Calu3 (cell line): Measurements from ENCODE around the gene ARID1B. TPM values are rescaled to one million over a fixed set of nuclear protein-coding genes. Genes with fewer than 3 reads are reported as not detected.

ENCODE experiments used
- BruUV-seq: library from RNA; stranded (reverse); fragments of 400-500 nt; replicated peaks from 2 replicates; lab custom pipeline; 2021; lab: Mats Ljungman, UMichigan
- CTCF ChIA-PET: fragments of 300-600 bp; sonication (Branson Sonifier 250); formaldehyde crosslinking; loops from one replicate; lab custom pipeline; 2022; ENCODE audit warnings: antibody characterized with exemption; lab: Charles Lee
- DNase-seq: peaks from one replicate; pipeline ENCODE4 v3.0.0; 2022
- H3K27ac Mint-ChIP-seq: one replicate; pipeline ENCODE4 v1.8.0; 2022; ENCODE audit warnings: mixed read lengths; ENCODE audit not compliant: unreplicated experiment
- H3K27me3 Mint-ChIP-seq: one replicate; pipeline ENCODE4 v1.8.0; 2022; ENCODE audit warnings: mixed read lengths; ENCODE audit not compliant: unreplicated experiment
- H3K36me3 Mint-ChIP-seq: one replicate; pipeline ENCODE4 v1.8.0; 2022; ENCODE audit warnings: mild to moderate bottlenecking, moderate library complexity, mixed read lengths; ENCODE audit not compliant: insufficient read depth, unreplicated experiment
- H3K4me1 Mint-ChIP-seq: one replicate; pipeline ENCODE4 v1.8.0; 2022; ENCODE audit warnings: mild to moderate bottlenecking, low read depth, mixed read lengths; ENCODE audit not compliant: unreplicated experiment
- H3K4me3 Mint-ChIP-seq: one replicate; pipeline ENCODE4 v1.8.0; 2022; ENCODE audit warnings: mild to moderate bottlenecking, low read depth, moderate library complexity, mixed read lengths; ENCODE audit not compliant: unreplicated experiment
- H3K9me3 Mint-ChIP-seq: one replicate; pipeline ENCODE4 v1.8.0; 2022; ENCODE audit warnings: low read depth, mixed read lengths; ENCODE audit not compliant: unreplicated experiment
- intact Hi-C: fragments of 100-400 bp; cut with micrococcal nuclease; formaldehyde crosslinking; loops from one replicate; pipeline ENCODE4 v1.10.0; 2022; ENCODE audit not compliant: unreplicated experiment
- total RNA-seq: library from RNA; stranded (reverse); gene quantifications from 2 replicates; pipeline ENCODE4 v1.2.3, GENCODE V29; 2022
- TF ChIP-seq, protein P1 (sequence below): fragments of 200-600 bp; IDR thresholded peaks from one replicate; pipeline ENCODE4 v1.8.0; 2022; ENCODE audit warnings: antibody characterized with exemption; ENCODE audit not compliant: unreplicated experiment

Gene ARID1B
- total RNA-seq, 1 experiment from 2014 or later, result 53.5 TPM

DNA sequence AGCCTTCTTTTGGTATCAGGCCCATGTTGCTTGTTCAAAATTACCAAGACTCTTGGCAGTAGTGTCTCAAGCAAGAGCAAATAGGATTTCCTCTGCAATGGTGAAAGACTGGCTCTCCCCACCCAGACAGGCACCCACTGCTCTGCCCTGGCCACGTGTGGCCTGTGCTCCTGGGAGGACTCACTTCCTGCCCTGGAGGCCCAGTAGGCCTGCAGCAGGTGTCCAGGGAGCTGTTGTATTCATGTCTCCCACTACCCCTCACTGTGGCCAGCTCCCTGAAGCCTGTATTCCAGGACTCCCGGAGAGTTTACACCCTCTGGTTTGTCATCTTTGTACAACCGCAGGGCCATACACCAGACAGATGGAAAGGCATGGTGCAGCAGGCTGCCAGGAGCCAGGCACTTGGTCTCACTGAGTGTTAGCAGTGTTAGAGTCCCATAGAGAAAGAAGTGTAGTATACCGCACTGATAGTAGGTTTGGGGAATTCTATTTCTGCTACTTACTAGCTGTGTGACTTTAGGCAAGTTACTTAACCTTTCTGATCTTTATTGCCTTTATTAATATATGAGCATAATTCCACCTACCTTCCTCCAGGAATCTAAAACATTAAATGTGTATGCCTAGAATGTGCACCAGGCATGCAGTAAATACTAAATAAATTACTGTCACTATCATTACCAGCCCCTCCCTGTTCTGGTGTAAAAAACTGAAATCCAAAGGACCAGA lies 386.4 kb downstream of the ARID1B start:
- BruUV-seq, result no TSS peak
- TF ChIP-seq, protein P1, sequence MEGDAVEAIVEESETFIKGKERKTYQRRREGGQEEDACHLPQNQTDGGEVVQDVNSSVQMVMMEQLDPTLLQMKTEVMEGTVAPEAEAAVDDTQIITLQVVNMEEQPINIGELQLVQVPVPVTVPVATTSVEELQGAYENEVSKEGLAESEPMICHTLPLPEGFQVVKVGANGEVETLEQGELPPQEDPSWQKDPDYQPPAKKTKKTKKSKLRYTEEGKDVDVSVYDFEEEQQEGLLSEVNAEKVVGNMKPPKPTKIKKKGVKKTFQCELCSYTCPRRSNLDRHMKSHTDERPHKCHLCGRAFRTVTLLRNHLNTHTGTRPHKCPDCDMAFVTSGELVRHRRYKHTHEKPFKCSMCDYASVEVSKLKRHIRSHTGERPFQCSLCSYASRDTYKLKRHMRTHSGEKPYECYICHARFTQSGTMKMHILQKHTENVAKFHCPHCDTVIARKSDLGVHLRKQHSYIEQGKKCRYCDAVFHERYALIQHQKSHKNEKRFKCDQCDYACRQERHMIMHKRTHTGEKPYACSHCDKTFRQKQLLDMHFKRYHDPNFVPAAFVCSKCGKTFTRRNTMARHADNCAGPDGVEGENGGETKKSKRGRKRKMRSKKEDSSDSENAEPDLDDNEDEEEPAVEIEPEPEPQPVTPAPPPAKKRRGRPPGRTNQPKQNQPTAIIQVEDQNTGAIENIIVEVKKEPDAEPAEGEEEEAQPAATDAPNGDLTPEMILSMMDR, result no peak
- Mint-ChIP-seq H3K27me3 (no peaks in the 10 kb centered on the region), H3K9me3 (no peaks in the 10 kb centered on the region), H3K27ac (no peak overlapping the region), H3K4me3 (no peak overlapping the region), H3K4me1 (no peaks in the 10 kb centered on the region), H3K36me3 (no peaks in the 10 kb centered on the region)
- no peak for DNase-seq
- CTCF ChIA-PET, result no interaction called here
- intact Hi-C loops, result no loop called here

DNA sequence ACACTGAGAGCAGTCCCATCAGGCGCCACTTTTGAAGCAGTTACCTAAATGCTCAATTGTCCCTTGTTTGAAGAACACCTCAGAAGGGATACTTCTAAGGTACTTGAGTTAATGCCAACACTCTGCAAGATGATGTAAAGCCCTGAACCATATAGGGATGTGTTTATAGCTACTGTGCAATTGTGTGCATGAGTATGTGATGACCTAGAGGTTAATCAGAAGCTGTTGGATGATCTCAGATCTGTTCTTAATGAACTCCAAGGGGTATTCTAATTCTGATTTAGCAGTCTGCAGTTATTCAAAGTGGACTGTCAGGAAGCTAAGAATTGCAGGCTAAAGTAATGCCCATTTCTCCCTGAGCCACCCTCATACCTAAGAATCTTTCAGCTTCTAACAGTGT lies 387.8 kb downstream of the ARID1B start:
- BruUV-seq, result no TSS peak
- CTCF ChIA-PET, result interaction anchor here (0.7 kb wide), 1 partner anchor 1867 kb away, joined by 4 read pairs; no protein-coding TSS in a partner anchor

DNA sequence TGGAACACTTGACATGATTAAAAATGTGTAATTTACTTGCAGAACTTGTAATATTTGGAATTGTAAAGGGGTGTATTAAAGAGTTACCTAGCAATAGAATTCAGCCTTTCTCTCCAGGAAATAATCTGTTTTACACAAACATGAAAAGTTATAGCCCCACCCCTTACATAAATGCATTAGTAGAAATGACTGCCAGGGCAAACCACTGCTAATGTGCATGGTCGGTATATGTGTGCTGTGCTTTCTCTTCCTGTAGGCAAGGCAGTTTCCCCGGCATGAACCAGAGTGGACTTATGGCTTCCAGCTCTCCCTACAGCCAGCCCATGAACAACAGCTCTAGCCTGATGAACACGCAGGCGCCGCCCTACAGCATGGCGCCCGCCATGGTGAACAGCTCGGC lies 389.6 kb downstream of the ARID1B start:
- BruUV-seq, result no TSS peak
- no peak overlapping the region for H3K4me3 Mint-ChIP-seq
- H3K36me3 Mint-ChIP-seq, result no peaks in the 10 kb centered on the region
- intact Hi-C loops, result no loop called here
- DNase-seq, result no peak
- no peak overlapping the region for H3K27ac Mint-ChIP-seq
- no peaks in the 10 kb centered on the region for H3K27me3 Mint-ChIP-seq
- CTCF ChIA-PET, result no interaction called here
- H3K9me3 Mint-ChIP-seq, result no peaks in the 10 kb centered on the region
- TF ChIP-seq, protein P1, result no peak
- no peaks in the 10 kb centered on the region for H3K4me1 Mint-ChIP-seq

More for the DNA sequence above, 387.8 kb downstream of the ARID1B start:
- TF ChIP-seq, protein P1, result no peak
- H3K27ac Mint-ChIP-seq, result no peak overlapping the region
- DNase-seq, result no peak
- H3K9me3 Mint-ChIP-seq, result no peaks in the 10 kb centered on the region
- no peaks in the 10 kb centered on the region for H3K36me3 Mint-ChIP-seq
- no peaks in the 10 kb centered on the region for H3K4me1 Mint-ChIP-seq
- intact Hi-C loops, result no loop called here
- H3K4me3 Mint-ChIP-seq, result no peak overlapping the region
- H3K27me3 Mint-ChIP-seq, result no peaks in the 10 kb centered on the region

DNA sequence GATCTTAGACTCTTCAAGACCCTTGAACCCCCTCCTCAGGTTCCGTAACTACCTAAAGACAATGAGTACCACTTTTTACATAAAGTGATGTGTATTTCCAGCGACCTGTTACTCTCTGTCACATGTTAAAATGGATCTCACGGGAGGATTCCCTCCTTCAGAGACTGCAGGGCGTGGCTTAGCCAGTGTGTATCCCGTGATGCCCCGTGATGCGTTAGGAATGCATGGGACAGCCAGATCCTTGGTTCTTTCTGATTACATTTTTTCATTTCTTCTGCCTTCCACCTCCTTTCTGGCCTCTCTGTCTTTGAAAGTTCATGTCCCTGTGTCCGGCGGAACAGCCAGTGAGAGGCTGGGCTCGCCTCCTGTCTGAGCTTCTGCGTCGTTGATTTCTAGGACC lies 390.7 kb downstream of the ARID1B start:
- Mint-ChIP-seq H3K36me3 (no peaks in the 10 kb centered on the region), H3K9me3 (no peaks in the 10 kb centered on the region), H3K4me3 (no peak overlapping the region), H3K4me1 (no peaks in the 10 kb centered on the region), H3K27me3 (no peaks in the 10 kb centered on the region), H3K27ac (no peak overlapping the region)
- DNase-seq, result no peak
- CTCF ChIA-PET, result no interaction called here
- TF ChIP-seq, protein P1, result no peak
- intact Hi-C loops, result no loop called here
- no TSS peak for BruUV-seq
